ENCODE measurements around the gene GSTM3. TPM values are rescaled to one million over a fixed set of nuclear protein-coding genes. Genes with fewer than 3 reads are reported as not detected.

GSTM3 gene
- total RNA-seq, 1 donor from 2014 or later, result 26.1 TPM

GRCh38 chr1:109771712-109772657, 31.1 kb upstream of the GSTM3 start:
- Mint-ChIP-seq H3K27me3 (ENCODE audit: low read depth, unreplicated experiment) (peaks cover 26% of the 10 kb centered on the region), H3K4me3 (ENCODE audit: unreplicated experiment) (no peak overlapping the region), H3K9me3 (ENCODE audit: unreplicated experiment) (no peaks in the 10 kb centered on the region), H3K36me3 (ENCODE audit: low read depth, unreplicated experiment) (no peaks in the 10 kb centered on the region), H3K27ac (ENCODE audit: unreplicated experiment) (no peak overlapping the region), H3K4me1 (ENCODE audit: low read depth, unreplicated experiment) (peaks cover 17% of the 10 kb centered on the region)
- TF ChIP-seq EZH2 (IDR thresholded peaks at IDR 0.05; ENCODE audit: insufficient read depth, low read length), result no peak
- TF ChIP-seq, protein P1, sequence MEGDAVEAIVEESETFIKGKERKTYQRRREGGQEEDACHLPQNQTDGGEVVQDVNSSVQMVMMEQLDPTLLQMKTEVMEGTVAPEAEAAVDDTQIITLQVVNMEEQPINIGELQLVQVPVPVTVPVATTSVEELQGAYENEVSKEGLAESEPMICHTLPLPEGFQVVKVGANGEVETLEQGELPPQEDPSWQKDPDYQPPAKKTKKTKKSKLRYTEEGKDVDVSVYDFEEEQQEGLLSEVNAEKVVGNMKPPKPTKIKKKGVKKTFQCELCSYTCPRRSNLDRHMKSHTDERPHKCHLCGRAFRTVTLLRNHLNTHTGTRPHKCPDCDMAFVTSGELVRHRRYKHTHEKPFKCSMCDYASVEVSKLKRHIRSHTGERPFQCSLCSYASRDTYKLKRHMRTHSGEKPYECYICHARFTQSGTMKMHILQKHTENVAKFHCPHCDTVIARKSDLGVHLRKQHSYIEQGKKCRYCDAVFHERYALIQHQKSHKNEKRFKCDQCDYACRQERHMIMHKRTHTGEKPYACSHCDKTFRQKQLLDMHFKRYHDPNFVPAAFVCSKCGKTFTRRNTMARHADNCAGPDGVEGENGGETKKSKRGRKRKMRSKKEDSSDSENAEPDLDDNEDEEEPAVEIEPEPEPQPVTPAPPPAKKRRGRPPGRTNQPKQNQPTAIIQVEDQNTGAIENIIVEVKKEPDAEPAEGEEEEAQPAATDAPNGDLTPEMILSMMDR (IDR thresholded peaks at IDR 0.05; ENCODE audit: insufficient read depth, low read depth, low read length), result no peak
- H3K27me3 ChIP-seq (ENCODE audit: insufficient read depth, low read length), result no peaks in the 10 kb centered on the region
- H3K4me1 ChIP-seq (ENCODE audit: insufficient read depth, low read length), result peaks cover 8% of the 10 kb centered on the region
- no peak overlapping the region for H3K9ac ChIP-seq (ENCODE audit: low read length)
- no peak overlapping the region for H2AFZ ChIP-seq (ENCODE audit: low read depth, low read length)
- H3K79me2 ChIP-seq (ENCODE audit: insufficient read depth, low read length), result no peaks in the 10 kb centered on the region
- DNase-seq (ENCODE audit: low read depth) (no peak), FAIRE-seq (no peak)
- no peaks in the 10 kb centered on the region for H3K36me3 ChIP-seq (ENCODE audit: insufficient read depth, low read length)
- H4K20me1 ChIP-seq (ENCODE audit: insufficient read depth, low read length), result no peaks in the 10 kb centered on the region
- no peak overlapping the region for H3K4me2 ChIP-seq (ENCODE audit: low read length)
- no peak overlapping the region for H3K4me3 ChIP-seq (ENCODE audit: insufficient read depth, low read depth, low read length)
- H3K27ac ChIP-seq (ENCODE audit: low read depth, low read length), result no peak overlapping the region
- no peaks in the 10 kb centered on the region for H3K9me3 ChIP-seq (ENCODE audit: insufficient read depth, low read depth, low read length)

DNA sequence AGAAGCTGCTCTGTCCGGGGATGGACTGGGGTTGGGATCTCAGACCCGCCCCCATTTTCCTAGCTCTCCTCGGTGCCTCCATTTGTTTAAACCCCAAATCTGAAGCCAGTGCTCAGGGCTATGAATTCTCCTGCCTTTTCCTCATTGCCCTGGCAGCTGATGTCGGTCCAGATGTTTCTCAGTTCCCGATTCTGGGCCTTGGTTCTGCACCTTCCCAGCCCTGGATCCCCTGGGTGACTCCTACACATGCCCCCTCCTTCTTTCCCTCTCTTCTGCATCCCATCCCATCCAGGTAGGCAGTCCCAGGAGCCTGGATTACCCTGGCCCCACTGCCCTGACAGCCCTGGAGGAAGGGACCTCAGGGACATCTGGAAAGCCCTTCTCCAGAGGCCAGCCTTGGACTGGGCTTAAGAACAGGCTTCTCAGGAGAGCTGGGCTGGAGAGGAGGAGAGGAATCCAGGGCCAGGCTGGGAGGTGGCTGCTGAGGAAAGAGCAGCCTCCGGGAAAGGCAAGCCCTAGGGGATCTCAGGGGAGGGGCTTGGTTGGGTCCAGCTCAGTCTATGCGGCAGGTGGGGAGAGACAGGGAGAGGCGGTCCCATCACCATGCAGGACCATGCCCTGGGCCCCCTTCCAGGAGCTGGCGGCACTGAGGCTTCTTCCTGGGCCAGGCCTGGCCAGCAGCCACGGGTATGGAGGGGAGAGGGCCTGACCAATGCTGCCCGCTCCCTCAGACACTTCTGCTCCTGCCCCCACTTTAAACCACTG, 29.7 kb upstream of the GSTM3 start:
- no peak overlapping the region for H3K27ac Mint-ChIP-seq (ENCODE audit: unreplicated experiment)
- no peaks in the 10 kb centered on the region for H3K36me3 Mint-ChIP-seq (ENCODE audit: low read depth, unreplicated experiment)
- H3K79me2 ChIP-seq (ENCODE audit: insufficient read depth, low read length), result no peaks in the 10 kb centered on the region
- no peak overlapping the region for H3K4me3 ChIP-seq (ENCODE audit: insufficient read depth, low read depth, low read length)
- peaks cover 8% of the 10 kb centered on the region for H3K4me1 ChIP-seq (ENCODE audit: insufficient read depth, low read length)
- FAIRE-seq (no peak), DNase-seq (ENCODE audit: low read depth) (no peak)
- no peaks in the 10 kb centered on the region for H4K20me1 ChIP-seq (ENCODE audit: insufficient read depth, low read length)
- H3K27ac ChIP-seq (ENCODE audit: low read depth, low read length), result no peak overlapping the region
- peaks cover 13% of the 10 kb centered on the region for H3K4me1 Mint-ChIP-seq (ENCODE audit: low read depth, unreplicated experiment)
- no peak overlapping the region for H3K4me3 Mint-ChIP-seq (ENCODE audit: unreplicated experiment)
- H2AFZ ChIP-seq (ENCODE audit: low read depth, low read length), result no peak overlapping the region
- H3K4me2 ChIP-seq (ENCODE audit: low read length), result no peak overlapping the region
- H3K9ac ChIP-seq (ENCODE audit: low read length), result no peak overlapping the region
- no peaks in the 10 kb centered on the region for H3K36me3 ChIP-seq (ENCODE audit: insufficient read depth, low read length)
- no peaks in the 10 kb centered on the region for H3K9me3 ChIP-seq (ENCODE audit: insufficient read depth, low read depth, low read length)
- H3K9me3 Mint-ChIP-seq (ENCODE audit: unreplicated experiment), result no peaks in the 10 kb centered on the region
- H3K27me3 ChIP-seq (ENCODE audit: insufficient read depth, low read length), result no peaks in the 10 kb centered on the region
- no peak for TF ChIP-seq EZH2 (IDR thresholded peaks at IDR 0.05; ENCODE audit: insufficient read depth, low read length)
- TF ChIP-seq, protein P1 (IDR thresholded peaks at IDR 0.05; ENCODE audit: insufficient read depth, low read depth, low read length), result no peak
- peaks cover 26% of the 10 kb centered on the region for H3K27me3 Mint-ChIP-seq (ENCODE audit: low read depth, unreplicated experiment)

All from astrocyte (in vitro differentiated cells and primary cell).